Measurements from ENCODE around the gene ZC3H7B.
A peak's percentile ranks its signal among the peaks of the same experiment; 100 is the strongest.

DNA sequence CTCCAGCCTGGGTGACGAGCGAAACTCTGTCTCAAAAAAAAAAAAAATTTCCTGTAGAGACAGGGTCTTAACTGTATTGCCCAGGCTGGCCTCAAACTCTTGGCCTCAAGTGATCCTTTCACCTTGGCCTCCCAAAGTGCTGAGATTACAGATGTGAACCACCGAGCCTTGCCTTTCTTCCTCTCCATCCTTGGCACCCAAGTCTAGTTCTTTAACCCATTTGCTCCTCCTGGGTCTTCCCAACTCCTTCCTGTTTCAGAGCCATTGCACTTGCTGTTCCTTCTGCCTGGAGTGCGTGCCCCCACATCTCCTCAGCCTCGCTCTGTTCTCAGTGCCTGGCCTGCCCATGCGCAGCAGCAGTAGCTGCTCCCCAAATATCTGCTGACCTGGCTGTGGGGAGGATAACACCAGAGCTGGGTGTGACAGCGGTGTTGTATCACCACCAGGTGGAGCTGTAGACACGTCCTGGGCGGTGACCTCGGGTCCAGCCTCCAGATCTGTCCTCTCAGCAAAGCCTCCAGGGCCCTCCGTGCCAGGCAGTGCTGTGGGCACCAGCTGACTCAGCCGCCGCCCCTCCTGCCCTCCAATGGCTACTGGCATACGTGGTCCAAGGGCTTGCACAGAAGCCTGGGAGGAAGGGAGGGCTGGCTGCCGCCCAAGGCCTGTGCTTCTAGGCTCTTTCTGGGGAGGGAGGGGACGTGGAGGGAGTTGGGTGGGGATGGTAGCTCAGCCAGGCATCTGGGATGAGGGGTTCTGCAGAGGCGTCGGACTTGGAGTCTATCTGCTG lies 102.4 kb downstream of the ZC3H7B start:
- TF ChIP-seq, protein P1, sequence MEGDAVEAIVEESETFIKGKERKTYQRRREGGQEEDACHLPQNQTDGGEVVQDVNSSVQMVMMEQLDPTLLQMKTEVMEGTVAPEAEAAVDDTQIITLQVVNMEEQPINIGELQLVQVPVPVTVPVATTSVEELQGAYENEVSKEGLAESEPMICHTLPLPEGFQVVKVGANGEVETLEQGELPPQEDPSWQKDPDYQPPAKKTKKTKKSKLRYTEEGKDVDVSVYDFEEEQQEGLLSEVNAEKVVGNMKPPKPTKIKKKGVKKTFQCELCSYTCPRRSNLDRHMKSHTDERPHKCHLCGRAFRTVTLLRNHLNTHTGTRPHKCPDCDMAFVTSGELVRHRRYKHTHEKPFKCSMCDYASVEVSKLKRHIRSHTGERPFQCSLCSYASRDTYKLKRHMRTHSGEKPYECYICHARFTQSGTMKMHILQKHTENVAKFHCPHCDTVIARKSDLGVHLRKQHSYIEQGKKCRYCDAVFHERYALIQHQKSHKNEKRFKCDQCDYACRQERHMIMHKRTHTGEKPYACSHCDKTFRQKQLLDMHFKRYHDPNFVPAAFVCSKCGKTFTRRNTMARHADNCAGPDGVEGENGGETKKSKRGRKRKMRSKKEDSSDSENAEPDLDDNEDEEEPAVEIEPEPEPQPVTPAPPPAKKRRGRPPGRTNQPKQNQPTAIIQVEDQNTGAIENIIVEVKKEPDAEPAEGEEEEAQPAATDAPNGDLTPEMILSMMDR (IDR thresholded peaks at IDR 0.05): peak; percentile 93 to 99 (median 98)
- no peak for TF ChIP-seq POLR2A (IDR thresholded peaks at IDR 0.05)
